Activated CD4-positive, alpha-beta T cell treated with anti-CD3 and anti-CD28 coated beads for 1 hour (primary cell): ENCODE data around the gene MED15.
"Not testable (repeated sequence)": the region's sequence is repeated elsewhere in the genome, so short reads cannot be mapped to it uniquely, and the experiment has no call there.

Experiments
- DNase-seq: peaks from one replicate; pipeline ENCODE4 v3.0.0-alpha.2; 2020

Gene MED15

DNA sequence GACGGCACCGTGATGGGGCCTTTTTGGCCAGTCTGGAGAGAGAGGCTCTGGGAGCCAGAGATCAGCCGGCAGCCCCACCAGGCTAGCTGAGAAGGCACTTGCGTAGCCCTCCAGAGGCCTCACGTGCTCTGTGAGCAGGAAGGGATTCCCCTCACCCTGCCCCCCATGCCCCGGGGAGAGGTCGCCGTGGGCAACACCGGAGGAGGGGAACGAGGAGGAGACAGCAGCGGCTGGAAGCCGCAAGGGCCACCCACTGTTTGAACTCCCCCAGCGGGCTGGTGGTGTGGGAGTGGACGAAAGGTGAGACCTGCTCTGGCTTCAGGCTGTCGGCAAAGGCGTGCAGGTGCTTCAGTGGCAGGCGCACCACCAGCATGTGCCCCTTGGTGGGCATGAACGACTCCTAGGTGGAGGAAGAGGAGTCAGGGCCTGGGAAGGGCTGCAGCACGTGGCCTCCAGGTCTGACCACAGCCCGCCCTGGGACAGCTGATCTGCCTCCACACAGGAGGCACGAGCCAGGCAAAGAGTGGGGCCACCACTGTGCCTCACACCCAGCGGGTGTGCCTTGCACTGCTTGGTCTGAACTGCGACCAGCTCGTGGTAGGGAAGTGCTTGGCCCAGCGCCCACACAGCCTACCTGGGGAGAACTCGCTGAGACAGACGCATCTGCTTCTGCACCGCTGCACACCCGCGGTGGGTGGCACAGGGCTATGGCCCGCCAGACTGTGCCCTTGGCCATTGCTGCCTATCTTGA lies 99.9 kb downstream of the MED15 start:
- no peak for DNase-seq

DNA sequence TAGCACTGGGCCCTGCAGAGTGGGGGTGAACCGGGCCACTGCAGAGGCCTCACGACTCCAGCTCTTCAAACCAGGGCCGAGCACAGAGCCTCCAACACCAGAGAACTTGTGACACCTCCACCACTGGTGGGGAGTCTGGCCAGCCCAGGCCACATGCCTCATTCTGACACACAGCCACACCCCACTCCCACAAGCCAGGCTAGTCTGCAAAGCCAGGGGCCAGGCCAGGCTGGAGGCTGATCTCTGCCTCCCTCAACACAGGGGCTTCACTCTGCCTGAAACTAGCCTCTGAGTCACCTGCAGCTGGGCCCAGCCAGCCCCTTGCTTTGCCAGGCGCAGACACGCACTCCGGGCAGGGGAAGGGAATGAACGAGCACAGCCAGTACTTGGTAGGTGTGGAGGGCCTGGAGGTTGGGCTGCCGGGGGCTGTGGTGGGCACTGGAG lies 102.9 kb downstream of the MED15 start:
- no peak for DNase-seq

DNA sequence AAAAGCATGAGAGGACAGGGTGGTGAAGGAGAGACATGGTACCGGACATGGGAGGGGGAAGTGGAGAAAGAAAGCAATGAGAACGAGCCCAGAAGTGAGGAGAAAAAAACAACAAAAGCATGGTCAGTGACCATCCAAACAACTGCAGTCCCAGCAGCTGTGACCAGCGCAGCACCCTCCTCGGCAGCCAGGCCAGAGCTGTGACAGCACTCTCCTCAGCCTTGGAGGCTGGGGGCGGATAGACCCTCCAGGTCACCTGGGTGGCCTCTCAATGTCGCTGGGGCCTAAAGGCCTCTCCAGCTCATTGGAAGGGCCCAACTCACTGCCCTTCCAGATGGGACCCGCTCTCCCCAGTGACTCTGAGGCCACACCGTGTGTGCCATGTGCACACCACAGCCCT lies 103.3 kb downstream of the MED15 start:
- DNase-seq = no peak

DNA sequence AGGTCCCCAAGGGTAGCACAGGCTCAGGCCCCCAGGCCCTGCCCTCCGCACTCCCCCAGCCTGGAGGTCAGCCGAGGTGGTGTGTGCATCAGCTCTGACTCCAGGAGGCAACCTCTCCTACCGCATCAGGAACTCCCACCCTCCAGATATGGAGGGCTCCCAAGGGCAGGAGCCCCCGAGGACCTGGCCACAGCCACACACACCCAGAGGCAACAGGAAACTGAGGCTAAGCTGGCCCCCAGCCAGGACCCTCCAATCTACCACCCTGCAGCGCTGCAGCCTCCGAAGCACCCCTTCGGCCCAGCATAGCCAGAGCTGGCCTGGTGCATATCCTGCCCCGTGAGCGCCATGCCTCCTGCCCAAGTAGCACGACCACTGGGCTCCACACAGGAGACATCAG lies 104.0 kb downstream of the MED15 start:
- DNase-seq = no peak

DNA sequence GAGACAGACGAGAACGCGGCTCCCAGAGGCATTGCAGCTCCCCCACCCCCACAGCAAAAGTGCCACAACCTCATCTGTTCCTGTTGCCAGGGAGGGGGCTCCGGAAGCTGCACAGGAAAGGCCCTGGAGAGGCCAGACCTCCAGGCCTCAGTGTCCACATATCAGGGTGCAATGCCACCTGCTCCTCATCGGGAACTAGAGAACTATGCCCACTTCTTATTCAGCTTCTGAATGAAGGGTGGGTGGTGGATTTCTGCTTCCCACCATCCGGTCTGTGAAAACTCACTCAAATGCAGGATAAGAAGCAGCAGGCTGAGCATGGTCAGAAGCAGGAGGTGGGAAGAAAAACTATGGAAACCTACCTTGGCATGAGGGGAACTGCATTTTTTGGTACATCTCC lies 105.9 kb downstream of the MED15 start:
- no peak for DNase-seq

DNA sequence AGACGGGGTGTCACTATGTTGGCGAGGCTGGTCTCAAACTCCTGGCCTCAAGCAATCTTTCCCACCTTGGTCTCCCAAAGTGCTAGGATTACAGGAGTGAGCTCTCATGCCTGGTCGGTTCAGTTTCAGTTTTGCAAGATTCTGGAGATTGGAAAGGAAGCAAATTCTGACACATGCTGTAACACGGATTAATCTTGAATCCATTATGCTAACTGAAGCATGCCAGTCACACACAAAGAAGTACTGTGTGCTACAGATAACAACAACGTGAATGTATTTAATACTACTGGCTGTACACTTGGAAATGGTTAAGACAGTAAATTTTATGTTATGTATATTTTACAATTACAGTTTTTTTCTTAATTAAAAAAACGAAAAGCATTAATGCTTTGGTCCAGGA lies 107.6 kb downstream of the MED15 start:
- no peak for DNase-seq

DNA sequence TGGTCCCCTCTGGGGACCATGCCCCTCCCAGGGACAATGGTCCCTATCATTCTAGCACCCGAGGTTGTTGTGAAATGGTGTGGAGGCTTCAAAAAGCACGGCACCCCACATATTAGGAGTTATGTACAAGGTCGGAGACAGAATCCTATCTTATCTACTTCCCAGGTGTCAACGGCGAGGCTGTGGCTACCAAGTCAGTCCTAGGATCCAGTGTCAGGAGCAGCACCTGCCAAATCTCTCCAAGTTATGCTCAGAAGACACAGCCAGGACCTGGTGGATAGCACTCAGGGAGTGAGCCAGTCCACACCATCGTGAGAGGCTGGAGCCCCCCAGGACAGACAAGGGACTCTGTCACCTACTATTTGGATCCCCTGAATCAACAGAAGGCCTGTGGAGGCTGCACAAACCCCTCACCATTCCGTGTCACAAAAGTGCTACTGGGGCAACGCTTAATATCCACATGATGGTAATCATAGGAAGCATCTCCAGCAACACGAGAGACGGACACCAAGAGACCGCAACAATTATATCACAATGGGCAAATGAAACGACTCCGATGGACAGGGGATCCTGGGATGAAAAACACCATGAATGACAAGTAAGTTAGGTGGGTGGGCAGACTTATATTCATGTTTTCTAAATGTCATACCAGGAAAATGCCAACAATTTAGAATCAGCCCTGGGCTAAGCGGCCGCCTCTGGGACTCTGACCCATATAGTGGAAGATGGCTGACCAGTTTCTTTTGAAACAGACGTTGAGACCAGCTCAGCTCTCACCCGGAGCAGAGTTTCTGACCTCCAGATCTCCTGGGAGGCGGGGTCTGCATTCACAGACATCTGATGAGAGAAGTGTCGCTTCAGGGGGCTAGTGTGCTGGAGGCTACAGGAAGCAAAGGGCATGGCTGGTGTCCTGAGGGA lies 108.4 kb downstream of the MED15 start:
- DNase-seq = no peak

DNA sequence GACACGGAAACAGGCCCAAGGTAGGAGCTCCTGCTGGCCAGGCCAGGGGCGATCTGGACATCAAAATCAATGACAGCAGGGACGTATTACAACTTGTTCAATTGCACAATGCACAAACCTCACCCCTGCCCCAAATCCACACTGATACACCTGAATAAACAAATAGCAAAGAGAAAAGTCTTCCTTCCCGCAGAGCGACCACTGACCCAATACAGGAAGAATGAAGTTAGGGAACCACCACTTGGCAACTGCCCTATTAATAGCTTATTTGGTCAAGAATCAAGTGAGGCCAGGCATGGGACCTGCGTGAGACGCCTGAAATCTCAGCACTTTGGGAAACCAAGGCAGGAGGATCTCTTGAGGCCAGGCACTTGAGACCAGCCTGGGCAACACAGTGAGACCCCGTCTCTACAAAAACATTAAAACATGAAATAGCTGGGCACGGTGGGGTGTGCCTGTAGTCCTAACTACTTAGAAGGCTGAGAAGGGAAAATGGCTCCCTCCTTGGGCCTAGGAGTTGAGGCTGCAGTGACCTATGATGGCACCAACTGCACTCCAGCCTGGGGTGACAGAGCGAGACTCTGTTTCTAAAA lies 109.1 kb downstream of the MED15 start:
- no peak for DNase-seq

DNA sequence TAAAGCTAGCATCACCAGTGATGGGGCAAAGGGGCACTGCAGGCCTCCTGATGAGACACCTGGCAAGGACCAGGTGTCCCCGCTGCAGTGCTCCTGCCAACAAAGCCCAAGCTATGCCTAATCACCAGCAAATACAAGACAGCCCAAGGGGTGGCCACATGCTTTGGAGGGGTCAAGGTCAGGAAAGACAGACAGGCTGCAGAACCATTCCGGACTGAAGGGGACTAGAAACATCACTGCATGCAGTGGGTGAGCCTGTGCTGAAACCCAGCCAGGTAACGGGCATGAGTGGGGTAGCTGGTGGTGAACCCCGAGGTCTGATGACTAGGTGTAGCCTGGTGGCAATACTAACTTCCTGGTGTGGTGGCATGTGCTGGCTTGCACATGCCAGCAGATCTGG lies 111.1 kb downstream of the MED15 start:
- DNase-seq = no peak

DNA sequence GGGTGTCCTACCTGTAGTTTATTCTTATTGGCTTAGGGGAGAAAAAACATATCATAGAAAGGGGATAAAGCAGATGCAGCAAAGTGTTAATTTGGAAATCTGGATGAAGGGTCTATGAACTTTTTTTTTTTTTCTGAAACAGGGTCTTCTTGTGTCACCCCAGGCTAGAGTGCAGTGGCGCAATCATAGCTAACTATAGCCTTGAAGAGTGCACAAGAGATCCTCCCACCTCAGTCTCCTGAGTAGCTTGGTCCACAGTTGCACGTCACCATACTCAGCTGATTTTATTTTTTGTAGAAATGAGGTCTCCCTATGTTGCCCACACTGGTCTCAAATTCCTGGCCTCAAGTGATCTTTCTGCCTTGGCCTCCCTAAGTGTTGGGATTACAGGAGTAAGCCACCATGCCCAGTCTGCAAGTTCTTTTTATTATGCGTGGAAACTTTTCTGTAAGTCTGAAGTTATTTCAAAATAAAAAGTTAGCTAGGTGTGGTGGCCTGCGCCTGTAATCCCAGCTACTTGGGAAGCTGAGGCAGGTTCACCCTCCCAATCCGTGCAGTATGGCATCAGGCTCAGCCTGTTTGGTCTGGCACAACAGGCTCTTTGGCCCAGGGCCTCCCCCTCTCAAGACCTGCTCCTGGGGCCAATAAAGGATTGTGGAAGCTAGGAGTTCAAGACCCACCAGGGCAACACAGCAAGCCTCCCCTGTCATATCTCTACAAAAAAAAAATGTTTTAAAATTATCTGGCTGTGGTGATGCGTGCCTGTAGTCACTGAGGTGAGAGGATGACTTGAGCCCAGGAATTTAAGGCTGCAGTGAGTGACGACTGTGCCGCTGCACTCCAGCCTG lies 111.9 kb downstream of the MED15 start:
- DNase-seq = no peak

DNA sequence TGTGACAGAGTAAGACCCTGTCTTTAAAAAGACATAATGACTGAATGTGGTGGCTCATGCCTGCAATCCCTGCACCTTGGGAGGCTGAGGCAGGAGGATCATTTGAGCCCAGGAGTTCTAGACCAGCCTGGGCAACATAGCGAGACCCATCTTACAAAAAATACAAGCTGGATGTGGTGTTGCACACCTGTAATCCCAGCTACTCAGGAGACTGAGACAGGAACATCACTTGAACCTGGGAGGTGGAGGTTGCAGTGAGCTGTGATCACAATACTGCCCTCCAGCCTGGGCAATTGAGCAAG lies 112.4 kb downstream of the MED15 start:
- DNase-seq = not testable (repeated sequence)

DNA sequence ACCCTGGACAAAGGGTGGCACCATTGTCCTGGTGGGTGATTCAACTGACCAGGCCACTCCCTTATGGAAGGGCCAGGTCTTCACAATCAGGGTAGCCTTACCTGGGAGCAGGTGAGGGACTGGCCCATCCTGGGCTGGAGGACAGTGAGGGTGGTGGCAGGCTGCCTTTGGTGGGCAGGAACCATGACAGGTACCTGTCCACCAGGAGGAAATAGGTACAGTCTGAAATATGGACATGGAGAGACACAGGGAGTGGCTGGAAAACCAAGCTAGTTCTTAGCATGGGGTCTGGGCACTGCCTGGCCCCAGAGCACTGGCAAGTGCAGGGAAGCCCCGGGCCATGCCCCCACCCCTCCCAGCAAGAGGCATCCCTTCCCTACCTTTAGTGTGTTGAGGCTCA lies 113.8 kb downstream of the MED15 start:
- no peak for DNase-seq

DNA sequence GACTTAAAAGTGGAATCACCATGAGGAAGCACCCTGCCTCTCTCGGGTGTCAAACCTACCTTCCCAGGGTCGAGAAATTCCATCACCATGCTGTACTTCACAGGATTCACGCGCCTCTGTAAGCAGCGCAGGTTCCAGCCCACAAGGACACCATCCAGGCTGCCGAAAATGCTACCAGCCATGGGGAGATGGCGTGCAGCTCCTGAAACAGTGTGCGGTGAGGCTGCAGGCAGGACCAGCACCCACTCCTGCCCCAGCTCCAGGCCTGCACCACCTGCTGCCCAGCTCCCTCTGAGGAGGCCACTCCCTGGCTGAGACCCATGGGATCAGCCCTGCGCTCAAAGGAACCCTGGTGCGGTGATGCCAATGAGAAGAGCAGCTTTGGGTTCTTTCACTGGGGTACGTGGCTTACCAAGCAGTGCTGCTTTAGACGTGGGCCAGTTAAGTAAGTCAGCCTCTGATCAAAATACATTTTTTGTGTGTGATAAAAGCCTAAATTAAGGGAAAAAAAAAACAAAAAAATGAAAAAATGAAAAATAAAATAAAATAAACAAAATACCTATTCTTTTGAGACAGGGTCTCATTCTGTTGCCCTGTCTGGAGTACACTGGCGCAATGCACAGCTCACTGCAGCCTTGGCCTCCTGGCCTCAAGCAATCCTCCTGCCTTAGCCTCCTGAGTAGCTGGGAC lies 115.4 kb downstream of the MED15 start:
- no peak for DNase-seq

DNA sequence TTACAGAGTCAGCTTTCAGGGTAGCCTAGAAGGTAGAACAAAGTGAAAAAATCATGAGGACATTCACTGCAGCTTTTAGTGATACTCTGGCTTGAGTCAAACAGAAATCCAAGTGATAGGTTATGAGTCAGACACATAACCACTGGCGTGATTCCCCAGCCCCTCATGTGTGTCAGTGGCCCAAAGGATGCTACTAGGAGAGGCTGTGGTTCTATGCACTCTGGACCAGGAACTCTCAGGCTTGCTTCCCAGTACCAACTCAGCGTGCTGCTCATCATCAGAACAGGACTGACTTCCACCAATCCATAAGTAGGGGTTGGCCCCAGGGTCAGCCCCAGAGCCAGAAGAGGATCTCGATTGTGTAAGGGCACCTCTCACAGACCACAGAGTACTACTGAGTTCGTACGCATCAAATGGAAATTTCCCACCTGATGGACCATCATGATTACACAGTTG lies 116.8 kb downstream of the MED15 start:
- no peak for DNase-seq

DNA sequence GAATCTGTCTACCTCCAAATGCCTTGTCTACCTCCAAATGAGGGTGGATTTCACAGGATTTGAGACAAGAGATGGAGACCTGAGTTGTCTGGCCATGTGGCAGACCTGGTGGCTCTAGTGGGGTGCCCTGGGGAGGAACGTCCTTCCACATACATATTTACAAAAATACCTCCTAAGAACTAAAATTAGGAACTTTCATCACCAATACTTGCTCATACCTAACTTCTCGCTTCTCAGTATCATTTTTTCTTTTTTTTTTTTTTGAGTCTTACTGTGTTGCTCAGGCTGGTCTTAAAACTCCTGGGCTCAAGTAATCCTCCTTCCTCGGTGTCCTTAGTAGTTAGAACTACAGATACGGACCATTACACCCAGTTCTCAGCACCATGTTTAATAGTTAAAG lies 117.9 kb downstream of the MED15 start:
- DNase-seq = no peak

DNA sequence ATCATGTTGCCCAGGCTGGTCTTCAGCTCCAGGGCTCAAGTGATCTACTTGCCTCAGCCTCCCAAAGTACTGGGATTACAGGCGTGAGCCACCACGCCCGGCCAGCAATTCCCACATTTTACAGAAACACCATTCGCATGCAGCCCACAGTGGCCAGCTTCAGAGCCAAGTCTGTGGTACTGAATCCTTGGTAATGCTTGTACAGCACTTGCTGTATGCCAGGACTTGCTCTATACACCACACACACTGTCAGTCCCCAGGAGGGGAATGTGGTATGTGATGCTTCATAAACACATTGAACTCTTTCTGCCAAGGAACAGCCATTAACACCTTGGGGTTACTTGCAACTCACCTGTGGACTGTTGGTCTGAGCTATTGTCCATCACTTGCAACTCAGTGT lies 119.4 kb downstream of the MED15 start:
- DNase-seq = no peak

DNA sequence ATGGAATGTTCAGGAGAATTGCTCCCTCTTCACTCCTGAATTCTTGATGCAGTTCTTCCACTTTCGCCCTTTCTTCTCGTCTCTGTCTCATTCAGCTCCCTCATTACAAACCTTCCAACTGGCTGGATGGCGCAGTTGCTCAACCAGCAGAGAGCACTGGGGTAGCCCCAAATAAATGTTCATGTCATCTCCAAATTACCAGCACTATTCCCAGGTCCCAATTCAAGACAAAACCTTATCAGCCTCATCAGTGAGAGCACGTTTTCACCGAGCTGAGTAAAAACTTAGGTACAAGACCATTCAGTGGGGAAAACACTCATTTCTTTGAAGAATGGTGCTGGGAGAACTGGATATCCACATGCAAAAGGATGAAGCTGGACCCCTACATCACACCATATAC lies 120.0 kb downstream of the MED15 start:
- DNase-seq = no peak

DNA sequence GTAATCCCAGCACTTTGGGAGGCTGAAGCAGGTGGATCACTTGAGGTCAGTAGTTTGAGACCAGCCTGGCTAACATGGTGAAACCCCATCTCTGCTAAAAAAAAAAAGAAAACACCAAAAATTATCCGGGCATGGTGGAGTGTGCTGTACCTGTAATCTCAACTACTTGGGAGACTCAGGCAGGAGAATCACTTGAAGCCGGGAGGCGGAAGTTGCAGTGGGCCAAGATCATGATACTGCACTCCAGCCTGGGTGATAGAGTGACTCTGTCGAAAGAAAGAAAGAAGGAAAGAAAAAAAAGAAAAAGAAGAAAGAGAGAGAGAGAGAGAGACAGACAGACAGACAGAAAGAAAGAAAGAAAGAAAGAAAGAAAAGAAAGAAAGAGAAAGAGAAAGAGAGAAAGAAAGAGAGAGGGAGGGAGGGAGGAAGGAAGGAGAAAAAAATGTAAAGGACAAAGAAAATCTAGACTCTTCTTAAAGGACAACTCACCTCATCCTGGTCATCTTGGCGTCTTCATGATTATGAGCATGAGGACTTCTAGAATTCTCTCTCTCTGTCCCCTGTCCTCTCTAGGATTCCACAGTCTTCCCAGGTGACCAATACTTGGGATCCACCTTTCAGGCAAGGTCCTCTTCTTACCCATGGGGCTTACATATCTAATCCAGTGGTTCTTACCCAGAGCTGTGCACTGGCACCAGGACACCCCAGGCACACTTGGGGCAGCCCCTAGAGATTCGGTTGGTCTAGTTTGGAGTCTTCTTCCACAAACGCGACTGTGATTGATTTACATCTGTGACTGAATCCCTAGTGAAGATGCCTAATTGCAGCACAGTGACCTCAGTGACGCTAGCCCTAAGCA lies 120.9 kb downstream of the MED15 start:
- no peak for DNase-seq

DNA sequence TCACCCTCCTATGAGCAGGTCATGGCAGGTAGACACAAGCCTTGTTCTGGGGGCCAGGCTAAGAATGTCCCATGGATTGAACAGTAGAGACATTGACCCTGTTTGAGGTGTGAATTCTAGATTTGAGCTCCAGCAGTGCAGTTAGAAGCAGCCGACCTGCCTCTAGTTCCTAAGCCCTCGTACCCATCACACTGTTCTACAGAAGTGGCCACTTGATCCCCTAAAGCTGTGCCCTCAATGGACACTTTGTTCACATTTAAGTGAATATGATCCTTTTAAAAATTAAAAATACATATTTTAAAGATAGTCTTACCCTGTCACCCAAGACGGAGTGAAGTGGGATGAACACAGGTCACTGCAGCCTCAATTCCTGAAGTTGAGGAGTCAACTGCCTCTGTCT lies 122.0 kb downstream of the MED15 start:
- DNase-seq = no peak

DNA sequence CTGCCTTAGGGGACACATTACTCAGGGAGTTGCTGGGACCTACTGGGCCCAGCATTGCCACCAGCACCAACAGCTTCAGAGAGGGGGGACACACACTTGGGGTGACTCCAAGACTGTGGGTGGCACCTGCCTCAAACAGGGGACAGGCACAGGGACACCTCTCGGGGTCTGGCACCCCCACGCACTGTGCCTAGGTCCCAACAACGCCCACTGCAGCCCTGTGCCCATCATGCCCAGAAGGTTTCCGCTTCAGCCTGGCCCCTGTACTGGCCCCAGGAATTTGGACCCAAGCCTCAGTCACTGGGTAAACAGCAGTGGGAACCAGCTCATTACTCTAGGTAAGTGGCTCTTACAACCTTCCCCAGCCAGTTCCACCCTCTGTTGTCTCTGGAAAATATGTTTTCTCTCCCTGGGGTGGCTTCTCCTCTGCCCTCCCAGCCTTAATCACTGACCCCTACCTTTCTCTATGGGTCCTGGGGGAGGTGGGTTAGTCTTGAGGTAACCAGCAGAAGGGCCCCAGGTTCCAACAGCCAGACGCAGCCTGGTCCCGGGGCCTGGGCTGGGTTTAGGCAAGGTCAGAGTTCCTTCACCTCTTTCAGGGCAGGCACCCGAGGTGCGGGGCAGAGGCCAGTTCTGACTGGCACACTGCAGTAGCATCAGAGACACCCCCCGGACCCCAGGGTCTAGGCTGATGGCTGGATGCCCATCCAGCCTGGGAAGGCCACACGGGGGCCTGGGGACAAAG lies 123.6 kb downstream of the MED15 start:
- no peak for DNase-seq

DNA sequence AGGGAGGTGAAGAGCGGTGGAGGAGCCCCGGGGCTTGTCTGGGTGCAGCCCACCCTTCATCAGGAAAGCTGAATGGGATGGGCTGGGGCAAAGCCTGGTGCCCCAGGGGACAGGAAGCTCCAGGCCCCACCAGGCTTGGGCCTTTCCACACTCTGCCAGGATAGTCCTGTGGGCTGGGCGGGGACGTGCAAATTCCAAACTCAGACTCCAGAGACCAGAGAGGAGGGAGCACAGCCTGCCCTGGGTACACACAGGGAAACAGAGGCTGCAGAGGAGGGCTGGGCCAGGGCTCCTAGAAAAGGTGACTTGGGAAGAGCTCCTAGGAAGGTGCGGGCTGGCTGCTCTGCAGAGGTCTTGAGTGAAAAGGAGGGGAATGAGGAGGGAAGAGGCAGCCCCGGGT lies 124.7 kb downstream of the MED15 start:
- DNase-seq = no peak
